T-helper 2 cell (primary cell): ENCODE measurements around the gene USB1.
A peak's percentile ranks its signal among the peaks of the same experiment; 100 is the strongest.

ENCODE experiments used
- DNase-seq, 5 experiments: peaks; one replicate each; pipeline versions ENCODE4 v3.0.0 to v3.0.0-alpha.2; 2012 to 2022

The USB1 gene

DNA sequence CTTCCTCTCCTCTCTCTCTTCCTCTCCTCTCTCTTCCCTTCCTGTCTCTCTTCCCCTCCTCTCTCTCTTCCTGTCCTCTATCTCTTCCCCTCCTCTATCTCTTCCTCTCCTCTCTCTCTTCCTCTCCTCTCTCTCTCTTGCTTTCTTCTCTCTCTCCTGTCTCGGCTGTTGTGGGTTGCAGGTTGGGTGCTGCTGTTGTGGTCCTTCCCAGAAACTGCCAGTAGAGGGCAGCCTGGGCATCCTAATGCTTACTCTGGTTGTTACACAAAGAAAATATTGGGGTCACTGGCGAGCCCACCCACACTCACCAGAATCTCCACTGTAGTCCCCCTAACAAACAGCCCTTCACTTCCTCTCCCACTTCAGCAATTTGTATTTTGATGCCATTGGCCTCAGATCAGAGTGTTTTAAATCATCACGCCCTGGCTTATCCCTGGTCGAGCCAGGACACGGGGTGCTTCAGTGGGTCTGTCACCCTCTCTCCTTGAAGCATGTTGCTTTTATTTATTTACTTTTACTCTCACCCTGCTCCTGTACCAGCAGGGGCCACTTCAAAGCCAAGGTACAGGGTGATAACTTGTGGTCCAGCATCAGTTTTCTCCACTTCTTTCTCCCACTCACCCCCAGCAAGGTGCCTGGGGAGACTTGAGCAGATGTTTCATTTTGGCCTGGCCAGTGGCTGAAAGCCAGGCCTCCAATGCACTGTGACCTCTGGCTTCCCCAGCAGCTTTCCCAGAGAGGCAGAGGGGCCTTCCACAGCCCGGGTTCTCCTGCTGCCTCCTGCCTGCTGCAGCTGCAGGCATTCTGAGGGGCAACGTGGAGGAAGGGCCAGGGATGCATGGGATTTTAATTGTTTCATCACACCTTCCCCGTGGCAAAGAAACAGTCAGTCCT is 19.7 kb downstream of the USB1 start:
- DNase-seq: peak in 4 of 5 experiments; percentile 38 to 66 (median 43)

DNA sequence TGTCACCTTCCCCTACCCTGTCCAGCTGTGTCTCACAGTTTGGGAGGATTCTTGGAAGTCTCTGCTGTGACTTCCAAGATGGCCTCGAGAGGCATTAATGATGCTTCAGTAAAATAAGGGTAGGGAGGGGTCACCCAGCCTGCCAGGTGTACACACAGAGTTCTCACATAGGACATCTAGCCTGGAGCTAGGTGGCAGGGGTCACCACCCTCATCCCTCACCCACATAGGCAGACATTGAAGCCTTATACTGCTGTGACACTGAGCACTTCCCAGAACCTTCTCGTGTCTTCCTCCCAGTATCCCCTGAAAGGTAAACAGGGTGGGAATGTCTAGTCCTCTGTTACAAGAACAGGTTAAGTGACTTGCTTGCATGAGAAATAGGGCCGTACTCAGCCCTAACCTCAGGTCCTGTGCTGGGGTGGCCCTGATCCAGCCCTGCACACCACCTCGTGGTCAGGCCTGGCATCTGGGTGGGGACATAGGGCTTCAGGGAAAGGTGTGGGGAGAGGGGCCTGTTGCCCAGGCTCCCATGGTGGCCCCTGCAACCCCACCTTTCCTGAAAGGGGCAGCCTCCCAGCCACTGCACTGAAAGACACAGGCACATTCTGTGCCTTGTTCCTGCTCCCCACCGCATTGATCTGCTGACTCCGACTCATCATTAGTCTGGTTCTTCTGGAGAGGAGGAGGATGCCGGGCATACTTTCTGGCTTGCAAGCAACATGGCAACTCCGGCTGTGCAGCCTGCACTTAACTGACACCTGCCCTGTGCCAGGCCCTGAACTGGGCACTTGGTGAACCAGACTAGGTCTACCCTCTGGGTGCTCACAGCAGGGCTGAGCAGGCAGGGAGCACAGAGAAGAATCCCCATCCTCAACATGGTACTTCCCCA is 20.7 kb downstream of the USB1 start:
- no peak for DNase-seq

DNA sequence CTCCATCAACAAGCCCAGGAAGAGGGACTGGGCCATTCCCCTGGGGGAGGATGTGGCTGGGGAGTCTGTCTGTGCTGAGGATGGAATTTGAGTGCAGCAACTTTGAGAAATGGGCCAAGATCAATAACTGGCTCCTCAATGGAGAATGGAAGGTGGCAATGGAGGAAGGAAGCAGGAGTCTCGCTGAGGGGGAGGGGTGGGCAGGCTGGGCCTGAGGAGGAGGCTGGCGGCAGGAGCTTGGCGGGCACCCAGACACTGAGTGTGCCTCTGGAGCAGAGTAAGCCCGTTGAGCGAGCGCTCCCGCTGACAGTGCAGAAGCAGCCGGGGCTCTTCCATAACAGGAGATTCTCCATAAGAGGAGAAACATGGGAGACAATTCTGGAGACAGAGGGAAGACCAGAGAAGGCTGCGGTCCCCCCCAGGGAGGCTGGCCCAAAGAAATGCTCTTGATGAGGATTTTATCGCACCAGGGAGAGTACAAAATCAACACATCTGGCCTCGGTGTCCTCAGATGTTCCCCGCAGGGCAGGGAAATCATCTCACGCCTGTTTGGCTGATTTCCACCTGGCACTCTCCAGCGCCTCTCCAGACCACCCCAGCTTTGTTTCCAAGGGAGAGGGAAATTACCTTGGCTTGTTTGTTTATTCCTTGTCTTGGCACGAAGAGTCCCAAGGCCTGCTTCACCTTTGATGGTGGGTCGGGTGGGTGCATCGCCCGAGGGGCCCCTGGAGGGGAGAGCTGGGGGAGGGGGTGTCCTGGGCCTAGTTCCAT is 21.6 kb downstream of the USB1 start:
- no peak for DNase-seq

DNA sequence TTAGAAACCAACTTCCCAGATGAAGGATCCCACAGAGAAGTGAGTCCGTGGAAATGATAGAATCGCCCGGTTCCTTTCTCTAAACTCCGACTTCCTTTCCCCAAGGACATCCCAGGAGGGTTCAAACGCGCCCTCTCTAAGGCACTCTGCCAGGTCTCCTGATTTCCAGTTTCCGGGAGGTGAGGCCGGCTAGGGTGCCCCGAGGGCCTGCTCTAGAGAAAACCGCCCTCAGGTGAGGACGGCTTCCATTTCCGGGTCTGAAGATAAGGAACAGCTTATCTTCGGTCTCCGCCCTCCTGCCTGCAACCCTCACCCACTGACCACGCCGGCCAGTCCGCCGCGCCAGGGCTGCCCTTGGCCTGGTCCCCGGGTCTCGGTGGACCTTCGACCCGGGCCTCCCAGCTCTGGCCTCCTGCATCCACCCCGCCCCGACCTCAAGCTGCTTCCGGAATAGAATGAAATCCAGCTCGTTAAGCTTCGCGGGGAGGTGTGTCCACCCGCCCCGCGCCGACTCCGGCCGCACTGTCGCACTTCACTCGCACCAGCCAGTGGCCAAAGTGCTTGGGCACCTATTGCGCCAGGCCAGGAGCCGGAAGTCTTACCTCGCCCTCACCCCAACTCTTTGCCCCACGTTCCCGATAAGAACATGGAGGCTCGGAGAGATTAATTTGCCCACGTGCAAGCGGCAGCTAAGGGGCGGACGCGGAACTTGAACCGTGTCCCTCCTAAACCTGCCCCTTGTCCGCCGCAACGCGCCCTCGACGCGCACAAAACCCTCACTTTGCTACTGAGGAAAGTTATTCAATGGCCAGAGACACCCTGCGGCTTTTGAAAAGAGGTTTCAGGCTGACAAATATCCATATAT is 23.5 kb downstream of the USB1 start:
- DNase-seq: peak in 1 of 5 experiments; percentile 54

DNA sequence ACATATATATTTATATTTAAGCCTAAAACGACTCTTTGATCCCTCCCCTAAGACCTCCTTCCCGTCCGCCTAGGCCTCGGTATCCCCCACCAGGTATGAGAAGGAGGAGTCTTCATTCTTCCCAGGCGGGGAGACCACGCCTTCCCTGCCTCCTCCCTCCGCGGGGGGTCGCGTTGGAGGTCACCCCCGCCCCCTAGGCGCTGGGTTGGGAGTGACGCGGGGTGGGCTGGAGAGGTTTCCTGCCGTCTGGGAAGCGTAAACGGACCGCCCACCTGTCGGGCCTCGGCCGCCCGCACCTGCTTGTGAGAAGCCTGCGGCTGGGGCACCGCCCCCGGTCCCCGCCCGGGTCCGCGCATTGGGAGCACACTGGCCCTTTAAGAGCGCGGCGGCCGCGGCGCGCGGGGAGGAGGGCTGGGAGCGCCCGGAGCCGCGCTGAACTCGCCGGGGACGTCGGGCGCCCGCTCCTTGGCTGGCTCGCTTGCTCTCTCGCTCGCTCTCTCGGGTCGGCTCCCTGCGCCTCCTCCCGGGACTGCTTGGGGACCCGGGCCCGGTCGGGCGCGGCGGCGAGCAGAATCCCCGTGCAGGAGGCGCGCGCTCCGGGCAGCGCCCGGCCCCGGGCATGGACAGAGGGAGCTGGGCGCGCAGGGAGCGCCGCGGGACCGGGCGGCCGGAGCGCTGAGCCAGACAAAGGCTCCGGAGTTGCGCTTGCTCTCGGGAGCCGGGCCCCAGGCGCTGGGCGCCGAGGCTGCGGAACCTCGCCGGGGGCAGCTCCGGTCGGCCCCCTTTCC is 24.3 kb downstream of the USB1 start, which contains the start of gene MMP15:
Gene MMP15, plus strand, starts transcription at position 404 of the 788 bp plus-strand sequence. CDS start 597 bp downstream, outside the sequence.
- peak; percentile 32 to 71 (median 54) for DNase-seq

DNA sequence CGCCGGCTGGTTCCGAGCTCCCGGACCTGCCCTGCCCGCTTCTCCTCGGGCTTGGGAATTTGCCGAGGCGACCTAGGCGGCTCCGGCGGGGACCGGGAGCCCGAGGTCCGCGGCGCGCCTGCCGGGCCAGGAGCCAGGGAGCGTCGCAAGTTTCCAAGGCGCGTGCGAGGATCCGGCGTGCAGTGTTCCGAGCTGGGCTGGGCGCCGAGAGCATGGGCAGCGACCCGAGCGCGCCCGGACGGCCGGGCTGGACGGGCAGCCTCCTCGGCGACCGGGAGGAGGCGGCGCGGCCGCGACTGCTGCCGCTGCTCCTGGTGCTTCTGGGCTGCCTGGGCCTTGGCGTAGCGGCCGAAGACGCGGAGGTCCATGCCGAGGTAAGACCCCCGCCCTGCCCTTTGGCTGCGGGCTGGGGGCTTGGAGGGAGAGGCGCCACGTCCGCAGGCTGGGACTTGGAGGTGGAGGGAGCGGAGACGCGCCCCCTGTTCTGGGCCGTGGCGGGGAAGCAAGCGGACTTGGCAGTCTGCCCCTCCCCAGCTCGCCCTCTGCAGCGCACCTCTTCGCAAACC is 25.0 kb downstream of the USB1 start:
- peak in 1 of 5 experiments; percentile 34 for DNase-seq

DNA sequence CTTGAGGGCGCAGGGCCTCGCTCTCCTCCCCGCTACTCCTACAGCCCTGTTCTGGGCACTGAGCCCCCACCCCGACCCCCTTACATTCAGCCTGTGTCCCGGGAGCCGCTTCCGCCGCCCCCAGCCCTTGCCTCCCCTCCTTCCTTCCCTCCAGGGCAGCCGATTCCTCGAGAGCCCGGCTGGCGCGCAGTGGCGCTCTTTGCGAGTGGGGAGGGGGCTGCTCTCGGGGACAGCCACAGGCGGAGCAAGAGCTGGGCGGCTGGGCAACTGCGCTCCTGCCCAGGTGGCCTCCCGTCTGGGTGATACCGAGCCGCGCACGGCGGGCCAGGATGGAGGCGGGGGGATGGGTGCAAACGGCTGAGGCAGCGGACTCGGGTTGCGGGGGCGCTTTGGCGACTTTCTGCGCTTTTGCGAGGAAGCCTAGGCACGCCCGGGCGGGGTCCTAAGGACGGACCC is 25.5 kb downstream of the USB1 start:
- no peak for DNase-seq

DNA sequence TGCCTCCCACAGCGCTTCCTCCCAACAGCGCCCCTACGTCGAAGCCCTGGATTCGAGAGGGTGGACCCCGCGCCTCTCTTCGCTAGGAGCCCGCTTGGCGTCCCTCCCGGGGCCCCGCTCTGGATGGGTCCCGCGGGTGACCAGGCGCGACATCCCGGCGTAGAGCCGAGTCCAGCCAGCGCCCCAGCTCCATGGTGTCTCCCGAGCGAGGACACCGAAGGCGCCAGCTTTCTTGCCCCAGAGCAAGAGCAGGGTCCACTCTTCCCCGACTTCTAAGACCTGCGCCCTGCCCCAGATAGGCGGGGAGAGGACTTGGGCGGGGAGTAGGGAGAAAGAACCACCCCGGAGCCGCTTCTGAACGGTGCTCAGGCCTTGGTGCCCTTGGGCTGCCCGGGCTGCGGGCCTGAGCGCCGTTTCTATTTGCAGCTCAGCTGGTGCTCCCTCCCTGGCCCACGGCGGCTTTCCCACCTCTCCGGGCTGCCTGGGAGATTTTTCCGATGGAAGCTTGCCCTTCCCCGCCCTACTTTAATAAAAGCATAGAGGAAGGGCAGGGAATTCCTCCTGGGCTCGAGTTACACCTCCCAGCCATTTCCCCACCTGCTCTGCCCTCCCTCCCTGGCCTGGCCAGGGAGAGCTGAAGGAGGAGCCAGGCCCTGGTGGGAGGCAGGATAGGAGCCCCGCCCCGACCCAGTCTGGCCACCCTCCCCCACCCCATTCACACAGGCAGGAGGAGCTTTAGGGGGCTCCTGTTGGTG is 26.1 kb downstream of the USB1 start:
- no peak for DNase-seq

DNA sequence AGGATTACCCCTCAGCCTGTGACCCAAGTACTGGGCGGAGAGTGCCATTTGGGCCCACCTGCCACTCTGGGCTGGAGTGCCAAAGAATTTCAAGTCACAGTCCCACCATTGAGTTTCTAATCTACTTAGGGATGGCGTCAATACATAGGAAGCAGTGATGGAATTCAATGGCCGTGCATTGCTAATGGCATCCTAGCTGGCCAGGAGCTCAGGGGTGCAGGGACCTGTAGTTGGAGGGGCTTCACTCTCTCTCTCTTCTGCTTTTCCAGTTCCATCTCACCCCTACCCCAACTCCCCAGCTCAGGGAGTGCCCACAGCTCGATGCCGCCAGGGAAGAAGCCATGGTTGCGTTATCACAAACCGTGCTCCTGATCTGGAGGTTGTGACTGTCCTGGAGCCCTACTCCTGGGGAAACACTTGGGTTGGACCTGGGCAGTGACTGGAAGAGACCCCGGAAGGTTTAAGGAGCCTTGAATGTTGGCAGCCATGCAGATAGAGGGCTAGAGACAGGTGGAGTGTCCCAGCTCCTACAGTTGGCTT is 26.8 kb downstream of the USB1 start:
- DNase-seq: no peak

DNA sequence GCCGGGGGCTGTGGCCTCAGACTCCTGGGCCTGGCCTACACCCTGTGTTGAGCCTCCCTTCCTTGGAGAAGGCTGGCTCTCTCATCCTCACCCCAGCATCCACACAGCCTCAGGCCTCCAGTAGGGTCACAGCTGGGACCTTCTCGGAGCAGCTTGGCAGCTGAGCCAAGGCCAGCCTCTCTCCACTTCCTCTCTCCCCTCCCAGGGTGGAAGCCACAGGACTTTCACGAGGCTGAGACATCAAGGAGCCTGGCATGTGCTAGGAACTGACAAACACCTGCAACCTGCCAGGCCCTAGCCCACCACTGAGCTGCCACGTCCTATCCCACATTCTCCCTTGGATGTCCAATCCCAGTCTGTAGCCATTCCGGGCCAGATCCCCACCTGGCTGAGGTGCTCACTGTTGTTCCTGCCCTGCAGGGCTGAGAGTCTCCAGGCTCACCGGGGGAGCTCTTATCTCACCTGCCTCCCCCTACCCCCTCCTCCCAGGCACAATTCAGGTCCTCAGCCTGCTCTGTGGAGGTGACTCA is 27.4 kb downstream of the USB1 start:
- DNase-seq: no peak

DNA sequence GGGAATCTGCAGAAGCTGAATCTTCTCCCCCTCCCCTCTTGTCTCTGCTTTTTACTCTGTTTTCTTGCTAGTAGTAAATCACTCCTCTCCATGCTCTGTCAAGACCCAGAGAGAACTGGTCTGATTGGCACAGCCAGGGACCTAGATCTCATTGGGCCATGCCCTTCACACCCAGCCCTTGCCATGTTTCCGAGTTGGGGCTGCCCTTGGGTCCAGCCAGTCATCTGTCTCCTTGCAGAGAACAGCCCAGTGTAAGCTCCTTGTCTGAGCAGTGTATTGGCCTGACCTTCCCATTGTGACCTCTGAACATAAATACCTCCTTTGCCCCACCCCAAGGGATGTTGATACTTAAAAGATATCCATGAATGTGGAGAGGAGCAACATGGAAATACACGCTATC is 28.2 kb downstream of the USB1 start:
- DNase-seq: no peak

DNA sequence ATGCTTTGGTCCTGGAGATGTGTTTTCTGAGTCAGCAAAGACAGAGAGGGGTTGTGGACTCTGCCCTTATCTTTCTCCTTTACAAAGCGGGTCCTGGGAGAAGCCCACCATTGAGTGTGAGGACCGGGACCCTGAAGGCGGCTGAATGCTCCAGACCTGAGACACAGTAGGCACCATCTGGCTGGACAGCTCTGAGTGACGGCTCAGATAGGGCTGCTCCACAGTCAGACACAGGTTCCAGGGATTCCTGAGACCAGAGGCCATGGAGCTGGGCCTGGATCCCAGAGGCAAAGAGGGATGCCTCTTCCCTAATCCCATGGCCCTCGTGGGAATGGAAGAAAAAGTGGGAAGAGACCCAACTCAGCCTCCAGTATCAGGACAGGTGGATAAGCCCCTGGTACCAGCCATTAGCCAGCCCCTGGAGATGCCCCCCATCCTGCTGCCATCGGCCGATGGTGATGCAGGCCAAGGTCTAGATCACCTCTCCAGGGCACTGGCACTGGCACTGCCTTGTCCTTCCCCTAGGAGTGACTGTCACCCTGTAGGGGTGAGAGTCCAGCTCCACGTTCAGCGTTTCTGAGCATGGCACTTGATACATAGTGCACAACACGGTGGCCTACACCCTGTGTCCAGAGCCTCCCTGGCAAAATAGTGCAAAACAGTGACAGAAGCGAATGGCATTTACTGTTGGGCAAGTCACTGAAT is 29.1 kb downstream of the USB1 start:
- no peak for DNase-seq

DNA sequence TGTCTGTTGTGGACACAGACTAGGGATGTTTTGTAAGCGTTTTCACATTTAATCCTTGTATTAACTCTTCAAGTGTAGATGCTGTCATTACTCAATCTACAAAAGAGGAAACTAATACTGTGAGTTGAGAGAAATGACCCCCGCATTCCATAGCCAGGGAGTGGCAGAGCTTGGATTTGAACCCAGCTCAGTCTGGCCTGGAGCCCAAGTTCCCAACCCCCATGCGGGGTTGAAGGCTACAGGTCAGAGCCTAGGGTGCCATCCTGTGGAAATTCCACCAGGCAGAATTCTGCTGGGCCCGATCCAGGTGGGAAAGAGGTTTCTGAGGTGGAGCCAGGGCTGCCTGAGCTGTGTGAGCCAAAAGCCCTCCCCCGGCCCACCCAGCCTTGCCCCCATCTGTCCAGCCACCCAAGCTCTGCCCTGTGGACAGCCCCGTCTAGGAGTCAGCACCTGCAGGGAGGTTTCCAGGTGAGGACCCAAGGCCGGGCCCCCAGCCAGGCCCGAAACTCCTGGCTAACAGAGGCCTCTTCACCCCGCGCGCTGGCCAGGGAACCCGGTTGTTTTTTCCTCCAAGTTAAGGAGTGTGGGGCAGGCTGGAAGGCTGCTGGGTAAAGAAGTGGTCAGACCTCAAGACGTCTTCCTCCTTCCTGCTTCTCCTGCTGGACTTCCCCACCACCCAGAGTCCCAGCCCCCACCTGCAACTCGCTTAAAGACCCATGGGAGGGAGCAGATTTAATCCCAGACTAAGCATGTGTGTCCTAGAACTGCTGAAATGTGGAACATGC is 30.0 kb downstream of the USB1 start:
- no peak for DNase-seq

DNA sequence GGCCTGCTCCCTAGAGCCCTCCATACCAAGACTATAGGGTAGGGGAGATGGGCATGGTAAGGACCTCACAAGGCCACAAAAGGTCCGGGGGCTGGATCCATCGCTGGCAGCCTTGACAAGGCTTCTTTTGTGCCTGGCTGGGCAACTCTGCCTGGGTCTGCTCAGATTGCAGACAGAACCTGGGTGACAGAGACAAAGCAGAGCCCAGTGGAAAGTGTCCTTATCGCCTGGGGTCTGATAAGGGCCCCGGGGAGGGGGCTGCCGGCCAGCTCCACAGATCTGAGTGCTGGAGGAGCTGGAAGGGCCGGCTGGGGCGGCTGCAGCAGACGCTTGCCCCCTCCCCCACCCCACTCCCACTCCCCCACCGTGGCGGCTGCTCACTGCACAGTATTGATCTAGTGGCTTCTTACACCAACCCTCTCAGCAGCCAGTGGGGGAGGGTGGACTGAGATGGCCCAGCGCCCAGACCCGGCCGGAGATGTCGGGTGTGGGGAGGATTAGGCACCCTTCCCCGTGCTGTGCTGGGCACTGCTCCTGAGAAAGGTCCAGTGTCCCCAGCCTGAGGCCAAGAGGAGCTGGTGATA is 31.6 kb downstream of the USB1 start:
- DNase-seq: no peak

DNA sequence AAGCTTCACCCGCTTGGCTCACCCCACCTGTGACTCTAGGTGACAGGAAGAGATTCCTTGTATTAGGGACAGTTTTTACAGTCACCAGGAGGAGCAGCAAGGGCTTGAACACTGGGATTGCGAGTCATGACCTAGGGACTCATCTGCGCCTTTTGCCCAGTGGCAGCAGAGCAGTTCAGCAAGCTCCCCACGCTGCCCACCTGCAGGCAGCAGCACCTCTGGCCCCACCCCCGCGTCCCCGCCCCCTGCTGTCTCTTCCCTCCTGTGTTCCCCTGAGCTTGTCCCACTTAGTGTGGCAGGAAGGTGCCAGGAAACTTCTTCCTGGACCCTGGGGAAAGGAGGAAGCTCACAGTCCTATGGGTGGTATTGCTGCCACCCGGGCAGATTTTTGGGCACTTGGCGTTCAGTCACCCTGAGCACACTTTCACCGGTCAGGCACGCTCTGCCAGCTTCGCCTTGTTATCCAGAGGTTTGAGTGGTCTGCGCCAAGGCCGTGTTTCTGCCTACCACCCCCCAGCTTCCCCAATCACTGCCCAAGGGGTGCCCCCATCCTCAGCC is 33.0 kb downstream of the USB1 start:
- DNase-seq: no peak

DNA sequence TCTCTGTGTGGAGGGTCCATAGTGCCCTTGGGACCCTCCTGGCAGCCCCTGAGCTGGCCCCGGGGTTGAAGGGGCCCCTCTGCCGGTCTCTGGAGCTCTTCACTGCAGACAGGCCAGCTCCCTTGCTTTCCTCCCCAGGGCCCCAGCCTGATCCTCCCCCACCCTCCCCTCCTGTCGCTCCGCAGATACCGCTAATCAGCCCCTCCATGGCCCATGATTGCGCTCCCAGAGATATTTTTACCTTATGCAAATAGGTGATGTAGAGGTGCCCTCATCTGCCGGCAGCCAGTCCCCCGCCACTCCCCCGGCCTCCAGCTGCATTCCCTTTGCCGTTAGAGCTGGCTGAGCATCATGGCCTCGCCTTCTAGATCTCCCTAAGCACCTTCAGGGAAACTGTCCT is 33.6 kb downstream of the USB1 start:
- no peak for DNase-seq
